GM19328 (cell line): Measurements from ENCODE around the gene LCN1.
"Not testable (repeated sequence)": the region's sequence is repeated elsewhere in the genome, so short reads cannot be mapped to it uniquely, and the experiment has no call there.

Experiments
- ATAC-seq: cut with Tn5 transposase; IDR thresholded peaks from one replicate; pipeline ENCODE4 v1.9.1; 2021; ENCODE audit warnings: mild to moderate bottlenecking, moderate library complexity; ENCODE audit not compliant: unreplicated experiment

The LCN1 gene

DNA sequence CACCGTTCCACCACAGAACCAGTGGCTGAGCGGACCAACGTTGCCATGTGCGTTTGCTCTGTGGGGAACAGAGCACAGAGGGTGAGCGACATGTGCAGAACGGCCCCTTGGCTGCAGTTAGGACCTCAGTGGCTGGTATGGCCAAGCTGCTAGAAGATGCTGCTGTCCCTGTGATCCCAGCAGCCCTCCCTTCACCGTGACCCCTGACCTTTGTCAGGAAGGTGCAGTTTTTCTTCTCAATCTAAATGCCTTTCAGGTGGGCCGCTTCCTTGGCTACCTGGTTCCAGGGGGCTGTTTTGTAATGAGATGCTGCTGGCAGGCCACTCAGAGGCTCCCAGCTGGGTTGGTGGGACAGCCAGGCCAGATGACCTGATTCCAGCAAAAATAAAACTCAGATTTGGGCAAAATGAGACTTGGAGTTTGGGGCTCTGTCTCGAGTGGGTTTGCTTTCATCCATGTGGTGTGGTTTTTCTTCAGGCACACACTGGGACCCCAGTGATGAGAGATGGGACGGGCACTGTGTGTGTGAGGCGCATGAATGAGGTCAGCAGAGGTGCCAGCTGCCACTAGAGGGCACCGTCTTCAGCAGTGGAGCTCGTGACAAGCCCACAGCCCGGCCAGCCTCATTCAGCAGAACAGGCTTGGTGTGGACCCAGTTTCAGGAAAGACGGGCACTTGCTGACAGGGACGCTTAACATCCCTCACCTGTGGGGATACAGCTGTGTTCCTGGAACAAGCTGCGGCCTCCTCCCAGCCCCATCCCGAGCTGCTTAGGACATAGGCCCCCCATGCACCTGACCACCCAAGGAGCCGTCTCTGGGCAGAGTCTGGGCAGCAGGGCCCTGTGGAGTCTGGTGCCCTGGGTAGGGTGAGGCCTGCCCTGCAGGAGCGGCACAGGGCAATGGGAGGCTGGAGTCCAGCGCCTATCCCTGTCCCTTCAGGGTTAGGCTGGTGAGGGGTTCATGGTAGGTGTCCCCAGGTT, 16.7 kb upstream of the LCN1 start:
- ATAC-seq = no peak

DNA sequence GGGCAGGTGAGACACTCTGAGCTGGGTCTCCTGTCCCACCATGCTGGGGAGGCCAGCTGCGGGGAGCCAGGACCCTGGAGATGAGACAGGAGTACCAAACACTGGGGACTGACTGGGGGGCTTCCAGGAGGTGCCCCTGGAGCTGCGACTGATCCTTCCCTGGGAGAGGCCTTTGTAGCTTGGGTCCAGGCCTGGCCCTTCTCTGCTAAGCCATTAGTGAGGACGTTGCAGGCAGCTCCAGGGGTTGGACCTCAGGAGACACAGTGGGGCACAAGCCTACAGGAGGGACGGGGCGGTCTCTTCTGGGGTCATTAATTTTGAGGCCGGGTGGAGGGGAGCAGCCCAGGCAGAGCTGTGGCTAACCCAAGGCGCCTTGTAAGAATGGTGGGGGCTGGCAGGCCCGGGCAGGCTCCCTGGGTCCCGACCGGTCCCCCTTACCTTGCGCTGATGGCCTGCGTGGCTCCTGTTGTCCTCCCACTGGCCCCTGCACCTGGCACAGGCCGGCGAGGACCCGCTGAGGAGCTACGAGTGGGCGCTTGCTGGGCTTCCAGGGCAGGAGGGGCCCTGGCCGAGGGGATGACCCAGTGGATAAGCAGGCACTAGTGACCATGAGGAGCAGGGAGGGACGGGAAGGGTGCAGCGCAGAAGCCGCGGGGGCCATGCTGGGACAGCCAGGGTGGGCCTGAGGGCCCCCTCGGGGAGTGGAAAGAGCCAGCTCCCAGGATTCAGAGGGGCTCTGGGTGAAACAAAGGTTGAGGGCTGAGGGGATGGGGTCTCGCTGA, 15.6 kb upstream of the LCN1 start:
- no peak for ATAC-seq

DNA sequence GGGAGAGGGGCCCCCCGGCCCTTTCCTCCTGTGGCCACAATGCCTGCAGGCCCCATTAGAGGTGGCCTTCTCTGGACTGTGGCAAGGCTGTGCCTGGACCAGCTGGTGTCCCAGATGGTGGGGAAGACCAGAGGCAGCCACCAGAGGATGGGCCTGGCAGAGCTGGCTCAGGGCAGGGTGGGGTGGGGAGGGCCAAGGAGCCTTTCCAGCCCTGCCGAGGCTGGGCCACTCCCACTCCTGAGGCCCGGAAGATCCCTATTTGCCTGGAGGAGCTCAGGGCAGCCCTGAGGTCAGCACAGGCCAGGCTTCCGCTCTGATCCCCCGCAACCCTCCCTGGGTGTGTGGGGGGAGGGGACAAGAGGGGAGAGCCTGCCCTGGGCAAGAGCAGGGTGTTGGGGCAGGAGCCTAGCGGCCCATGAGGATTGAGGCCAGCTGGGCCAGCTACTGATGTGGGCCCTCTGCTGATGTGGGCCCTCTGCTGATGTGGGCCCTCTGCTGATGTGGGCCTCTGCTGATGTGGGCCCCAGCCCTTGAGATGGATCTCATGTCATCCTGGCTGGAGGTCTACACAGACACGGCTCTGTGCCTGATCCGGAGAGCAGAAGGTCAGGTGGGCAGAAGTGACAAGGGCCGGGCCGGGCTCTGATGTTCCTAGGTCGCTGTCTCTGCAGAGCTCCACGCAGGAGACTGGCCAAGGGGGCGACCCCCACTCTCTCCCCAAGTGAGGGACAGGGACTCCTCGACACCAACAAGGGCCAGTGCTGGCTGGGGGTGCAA, 14.7 kb upstream of the LCN1 start:
- ATAC-seq = no peak

DNA sequence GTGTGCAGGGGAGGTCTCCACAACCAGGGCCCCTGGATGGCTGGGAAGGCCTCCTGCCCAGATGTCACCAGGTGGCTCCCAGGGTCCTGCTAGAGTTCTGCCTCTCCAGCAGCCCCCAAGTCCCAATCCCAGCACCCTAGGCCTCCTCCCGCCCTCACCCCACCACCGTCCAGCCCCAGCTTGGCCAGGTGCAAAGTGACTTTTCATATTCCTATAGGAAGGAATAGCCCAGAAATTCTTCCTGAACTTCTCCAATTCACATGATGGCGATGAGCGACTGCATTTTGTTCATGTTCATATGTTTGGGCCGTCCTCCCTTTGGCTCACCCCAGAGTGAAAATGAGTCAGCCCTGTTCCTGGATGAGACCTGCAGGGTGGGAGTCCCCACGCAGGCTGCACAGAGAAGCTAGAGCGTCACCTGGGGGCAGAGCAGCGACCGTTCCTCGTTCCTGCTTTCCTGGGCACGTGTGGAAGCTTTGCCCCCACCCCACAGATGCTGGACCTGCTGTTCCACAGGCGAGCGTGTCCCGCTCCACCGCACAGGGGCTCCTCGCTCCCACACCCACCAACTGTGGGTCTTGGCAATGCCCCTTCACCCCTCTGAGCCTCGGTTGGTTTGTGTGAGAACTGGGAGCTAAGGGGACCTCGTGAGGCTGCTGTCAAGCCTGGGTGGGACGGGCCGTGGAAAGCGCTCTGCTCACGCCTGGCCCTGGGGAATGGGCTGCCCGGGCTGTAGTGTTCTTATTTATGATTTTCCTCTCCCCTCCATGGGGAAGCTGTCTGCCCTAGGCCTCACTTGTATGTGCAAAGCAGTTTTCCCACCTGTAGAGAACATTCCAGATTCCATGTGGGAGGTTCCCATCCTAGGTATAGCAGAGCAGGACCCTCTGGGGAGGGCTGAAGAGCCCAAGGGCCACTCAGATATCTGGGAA, 13.9 kb upstream of the LCN1 start:
- no peak for ATAC-seq

DNA sequence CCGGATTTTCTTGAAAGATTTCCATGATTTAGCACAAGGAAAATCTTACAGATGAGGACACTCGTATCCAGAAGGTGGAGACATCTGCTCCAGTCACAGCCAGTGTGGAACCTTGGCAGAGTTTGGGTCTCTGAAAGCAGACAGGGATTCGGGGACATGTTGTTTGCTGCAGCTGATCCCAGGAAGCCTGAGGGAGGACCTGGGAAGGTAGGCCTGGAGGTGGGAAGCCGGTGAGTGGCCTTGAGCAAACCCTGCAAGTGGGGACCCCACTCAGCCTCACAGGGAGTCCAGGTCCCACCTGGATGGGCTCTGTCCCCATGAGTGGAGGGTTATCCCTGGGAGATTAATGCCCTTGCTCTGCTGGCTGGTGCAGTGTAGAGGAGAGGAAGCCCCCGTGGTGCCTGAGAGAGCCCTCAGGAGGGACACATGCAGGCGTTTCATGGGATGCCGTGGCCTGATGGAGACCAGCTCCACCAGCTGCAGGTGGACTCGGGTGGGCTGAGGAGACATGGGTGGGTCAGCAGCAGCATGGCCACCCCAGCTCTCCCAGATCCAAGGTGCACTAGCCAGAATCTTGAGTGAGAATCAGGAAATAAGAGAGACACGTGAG, 12.9 kb upstream of the LCN1 start:
- ATAC-seq = no peak

DNA sequence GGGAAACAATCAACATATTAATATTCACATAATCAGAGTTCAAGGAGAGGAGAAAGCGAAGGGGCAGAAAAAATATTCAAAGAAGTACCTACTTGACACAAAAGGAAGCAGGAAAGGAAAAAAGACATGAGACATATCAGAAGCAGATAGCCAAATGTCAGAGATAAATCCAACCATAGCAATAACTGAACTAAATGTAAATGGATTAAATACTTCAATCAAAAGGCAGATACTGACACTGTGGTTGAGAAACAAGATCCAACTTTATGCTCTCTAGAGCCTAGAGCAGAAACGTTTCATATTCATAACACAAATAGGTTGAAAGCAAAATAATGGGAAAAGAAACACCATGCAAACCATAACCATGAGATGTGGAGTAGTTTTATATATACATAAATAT, 11.8 kb upstream of the LCN1 start:
- ATAC-seq = no peak

DNA sequence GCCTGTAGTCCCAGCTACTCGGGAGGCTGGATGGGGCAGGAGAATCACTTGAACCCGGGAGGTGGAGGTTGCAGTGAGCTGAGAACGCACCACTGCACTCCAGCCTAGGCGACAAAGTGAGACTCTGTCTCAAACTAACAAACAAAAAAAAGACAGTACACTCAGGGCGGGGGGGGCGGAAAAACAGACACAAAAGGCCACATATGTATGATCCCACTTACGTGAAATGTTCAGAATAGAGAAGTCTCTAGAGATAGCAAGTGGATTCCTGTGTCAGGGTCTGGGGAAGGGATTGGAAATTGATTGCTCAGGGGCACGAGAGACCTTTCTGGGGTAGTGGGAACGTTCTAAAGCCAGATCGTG, 9.0 kb upstream of the LCN1 start:
- ATAC-seq = no peak

DNA sequence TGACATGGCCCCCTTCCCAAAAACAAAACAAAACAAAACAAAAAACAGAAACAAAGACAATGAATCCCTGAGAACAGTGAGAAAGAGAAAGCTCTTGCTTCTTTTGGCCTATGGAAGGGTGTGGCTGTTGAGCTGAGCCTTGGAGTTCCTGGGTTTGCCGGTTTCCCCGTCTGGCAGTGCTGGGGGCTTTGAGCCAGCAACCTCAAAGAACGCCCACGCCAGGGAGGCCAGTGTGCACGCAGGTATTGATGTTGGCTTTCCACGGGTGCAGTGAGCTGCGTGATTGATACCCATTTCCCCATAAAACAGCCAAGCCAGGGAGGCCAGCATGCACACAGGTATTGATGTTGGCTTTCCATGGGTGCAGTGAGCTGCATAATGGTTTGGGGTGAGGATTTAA, 8.3 kb upstream of the LCN1 start:
- ATAC-seq = no peak

DNA sequence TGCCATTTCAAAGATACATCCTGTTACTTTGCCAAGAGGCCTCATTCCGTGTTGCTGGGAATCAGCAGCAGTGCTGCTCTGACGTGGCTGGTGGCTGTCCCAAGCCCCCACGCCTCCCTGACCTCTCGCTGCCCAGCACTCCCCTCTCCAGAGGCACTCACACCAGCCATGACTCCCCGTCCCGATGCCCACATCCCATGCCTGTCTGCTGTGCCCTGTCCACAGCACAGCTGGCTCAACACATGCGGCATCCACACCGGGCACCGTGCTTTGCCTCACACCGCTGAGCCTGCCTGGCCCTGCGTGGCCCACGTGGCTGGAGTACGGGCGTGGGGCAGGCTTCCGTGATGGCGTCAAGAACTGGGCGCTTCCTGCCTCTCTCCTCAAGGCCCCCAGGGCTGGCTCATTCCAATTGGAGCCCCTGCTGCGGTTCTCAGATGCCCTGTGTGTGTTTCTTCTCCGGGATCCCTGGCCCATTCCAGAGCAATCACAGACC, 7.8 kb upstream of the LCN1 start:
- no peak for ATAC-seq

DNA sequence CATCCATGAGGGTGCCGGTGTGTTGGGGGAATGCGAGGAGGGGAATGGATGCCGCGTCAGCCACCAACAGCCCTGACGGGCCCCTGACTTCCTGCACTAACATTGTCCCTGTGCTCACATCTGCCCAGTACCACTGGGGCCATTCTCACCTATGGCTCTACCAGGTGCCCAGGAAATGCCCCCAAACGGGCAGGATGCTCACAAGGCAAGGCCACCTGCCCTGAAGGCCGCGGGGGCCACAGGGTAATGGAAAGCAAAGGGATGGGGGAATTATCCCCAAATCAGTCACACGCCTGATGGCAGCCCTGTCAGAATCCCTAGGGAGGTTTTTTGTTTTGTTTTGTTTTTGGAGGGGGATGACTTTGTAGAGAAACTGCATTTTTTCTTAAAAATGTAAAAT, 7.3 kb upstream of the LCN1 start:
- not testable (repeated sequence) for ATAC-seq

DNA sequence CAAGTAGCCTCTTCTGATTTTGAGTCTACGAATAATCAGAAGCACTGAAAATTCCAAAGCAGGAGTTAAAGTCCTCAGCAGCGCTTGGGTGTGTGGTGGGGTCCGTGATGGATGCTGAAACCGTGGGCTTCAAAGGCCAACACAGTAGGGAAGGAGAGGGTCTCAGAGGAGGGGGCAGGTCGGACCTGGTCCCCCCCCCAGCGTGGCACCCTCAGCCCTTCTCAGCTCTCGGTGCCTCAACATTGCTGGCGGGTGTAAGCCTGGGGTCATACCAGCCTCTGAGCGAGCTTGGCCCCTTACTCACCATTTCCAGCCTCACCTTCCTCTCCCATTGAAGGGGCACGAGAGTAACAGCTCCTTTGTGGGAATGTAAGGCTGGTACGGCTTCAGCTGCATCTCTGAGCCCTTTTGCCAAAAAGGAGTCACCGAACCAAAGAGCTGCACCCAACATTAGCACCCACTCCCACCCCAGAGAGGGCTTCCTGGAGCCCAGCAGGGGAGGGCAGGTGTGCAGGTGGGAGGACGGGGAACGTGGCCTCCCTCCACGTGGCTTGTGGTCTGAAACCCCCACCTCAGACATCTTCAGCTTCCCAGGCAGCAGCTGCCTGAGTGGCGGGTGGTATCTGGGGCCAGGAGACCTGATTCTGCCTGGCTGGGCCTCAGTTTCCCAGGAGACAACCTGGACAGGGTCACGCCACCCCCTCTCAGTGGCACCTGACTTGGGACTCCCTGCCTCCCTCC, 6.7 kb upstream of the LCN1 start:
- no peak for ATAC-seq

DNA sequence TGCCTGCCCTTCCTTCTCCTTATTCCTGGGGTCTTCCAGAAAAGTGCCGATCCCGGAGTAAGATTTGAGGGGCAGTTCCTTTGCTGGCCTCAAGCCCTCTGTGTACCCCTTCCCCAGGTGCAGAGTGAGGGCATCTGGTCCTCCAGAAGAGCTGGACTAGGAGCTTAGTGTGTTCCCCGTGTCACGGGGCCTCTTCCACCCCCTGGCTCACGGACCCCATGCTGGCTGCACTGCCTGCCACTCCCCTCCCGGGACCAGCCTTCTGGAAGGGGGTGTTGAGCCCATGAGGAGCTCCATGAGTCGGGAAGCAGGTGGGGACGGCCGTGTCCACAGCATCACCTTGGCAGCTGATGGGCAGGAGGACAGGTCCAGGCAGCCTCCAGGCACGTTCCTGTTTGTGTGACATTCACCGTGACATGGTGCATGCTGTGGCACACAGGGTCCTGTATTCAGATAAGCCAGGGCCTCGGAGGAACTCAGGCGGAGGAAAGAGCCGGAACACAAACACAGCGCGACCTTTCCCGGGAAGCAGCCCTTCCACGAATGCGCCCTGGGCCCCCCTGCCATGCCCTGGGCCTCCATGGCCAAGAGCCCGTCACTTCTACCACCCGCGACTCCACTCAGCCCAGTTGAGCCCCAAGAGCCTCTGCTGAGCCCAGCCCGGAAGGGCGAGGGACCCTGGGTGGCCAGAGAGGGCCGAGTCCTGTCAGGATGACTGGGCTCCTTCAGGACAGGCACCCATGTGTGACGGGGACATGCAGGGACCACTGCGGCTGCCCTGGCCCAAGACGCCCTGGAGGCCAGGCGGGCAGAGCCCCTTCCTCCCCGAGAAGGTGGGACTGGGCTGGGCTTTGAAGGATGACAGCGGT, 5.9 kb upstream of the LCN1 start:
- ATAC-seq = no peak

DNA sequence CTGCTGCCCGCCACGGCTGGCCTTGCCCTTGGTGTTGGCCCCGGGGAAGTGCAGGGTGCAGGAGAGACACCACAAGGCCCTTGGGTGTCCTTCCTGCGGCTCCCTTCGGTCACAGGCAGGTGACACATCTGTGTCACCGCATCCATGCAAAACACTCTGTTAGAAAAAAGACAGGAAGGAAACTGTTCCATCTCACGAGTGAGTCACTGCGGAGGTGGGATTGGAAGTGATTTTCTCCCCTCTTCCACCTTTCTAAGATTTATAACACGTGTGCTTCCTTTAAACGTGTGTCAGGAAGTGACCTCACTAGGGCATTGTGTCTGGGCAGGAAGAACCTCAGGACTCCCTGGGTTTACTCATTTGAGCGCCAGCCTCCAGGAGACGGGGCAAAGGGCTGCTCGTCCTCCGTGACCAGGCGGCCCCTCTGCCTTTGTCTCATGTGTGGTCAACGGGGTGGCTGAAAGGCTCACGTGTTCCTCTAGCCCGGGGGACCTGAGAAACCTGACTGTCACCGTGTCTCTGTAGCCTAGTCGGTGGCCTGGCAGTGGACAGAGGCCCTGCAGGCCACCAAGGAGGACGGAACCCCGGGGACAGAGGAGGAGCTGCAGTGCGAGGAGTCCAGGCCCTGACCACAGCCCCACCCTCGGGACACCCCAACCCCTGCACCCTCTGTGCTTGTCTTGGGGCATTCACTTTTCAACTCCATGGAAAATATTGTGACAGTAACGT, 4.9 kb upstream of the LCN1 start:
- no peak for ATAC-seq

DNA sequence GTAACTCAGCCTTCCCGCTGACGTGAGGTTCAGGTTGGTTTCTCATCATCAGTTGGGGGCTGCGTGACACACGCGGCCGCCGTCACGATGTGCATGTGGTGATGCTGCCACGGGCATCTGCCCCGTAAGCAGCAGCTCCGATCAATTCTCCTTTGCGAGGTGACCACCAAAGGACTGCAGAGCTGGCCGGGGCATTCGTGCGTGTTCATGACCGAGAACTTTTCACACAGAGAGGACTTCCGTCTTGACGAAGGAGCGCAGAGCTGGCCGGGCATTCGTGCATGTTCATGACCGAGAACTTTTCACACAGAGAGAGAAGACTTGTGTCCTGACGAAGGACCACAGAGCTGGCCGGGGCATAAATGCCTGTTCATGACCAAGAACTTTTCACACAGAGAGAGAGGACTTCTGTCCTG, 3.8 kb upstream of the LCN1 start:
- no peak for ATAC-seq

DNA sequence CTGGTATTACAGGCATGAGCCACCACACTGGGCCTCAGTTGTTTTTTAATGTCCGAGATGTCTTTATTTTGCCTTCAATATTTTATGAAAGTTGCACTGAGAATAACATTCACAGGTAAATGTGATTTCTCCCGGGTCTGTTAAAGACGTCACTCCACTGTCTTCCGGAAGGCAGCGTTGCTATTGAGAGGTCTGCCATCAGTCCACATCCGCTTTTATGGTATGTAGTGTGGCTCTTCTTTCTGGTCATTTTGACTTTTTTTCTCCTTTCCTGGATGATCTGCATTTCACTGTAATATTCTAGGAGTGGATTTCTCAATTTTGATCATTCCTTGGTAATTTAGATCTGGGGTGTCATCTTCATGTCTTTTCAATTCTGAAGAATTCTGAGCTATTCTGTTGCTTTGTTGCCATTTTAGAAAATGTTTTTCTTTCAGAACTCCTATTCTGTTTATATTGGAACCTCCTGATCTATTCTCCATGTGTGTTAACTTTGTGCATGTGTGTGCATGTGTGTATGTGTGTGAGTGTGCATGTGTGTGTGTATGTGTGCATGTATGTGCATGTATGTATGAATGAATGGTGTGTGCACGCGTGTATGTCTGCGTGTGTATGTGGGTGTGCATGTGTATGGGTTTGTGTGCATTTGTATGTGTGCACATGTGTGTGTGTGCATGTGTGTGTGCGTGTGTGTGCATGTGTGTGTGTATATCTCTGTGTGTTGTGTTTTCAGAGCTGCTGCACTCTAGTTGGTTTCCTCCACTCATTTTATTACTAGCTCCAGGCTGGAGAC, 1.9 kb upstream of the LCN1 start:
- no peak for ATAC-seq

DNA sequence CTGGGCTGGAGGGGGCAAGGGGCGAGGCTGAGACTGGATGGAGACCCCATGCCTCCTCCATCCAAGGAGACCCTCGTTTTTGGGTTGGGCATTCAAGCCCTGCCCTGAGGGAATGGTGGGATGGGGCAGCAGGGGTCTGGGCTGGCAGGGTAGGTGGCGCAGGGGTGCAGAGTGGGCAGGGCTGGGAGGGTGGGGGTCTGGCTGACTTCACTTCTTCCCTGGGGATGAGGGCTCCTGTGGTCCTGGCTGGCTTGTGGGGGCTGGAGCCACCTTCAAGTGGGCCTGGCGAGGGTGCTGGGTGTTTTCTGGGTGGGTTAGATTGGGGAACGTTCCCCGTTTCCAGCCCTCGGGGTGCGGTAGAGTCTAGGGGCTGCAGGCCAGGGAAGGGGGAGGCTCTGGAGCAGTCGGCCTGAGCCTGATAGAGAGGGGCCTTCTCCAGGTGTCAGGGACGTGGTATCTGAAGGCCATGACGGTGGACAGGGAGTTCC, 412 bp downstream of the LCN1 start:
- ATAC-seq = no peak
